ENCODE measurements around the gene COG5. TPM values are rescaled to one million over a fixed set of nuclear protein-coding genes. Genes with fewer than 3 reads are reported as not detected.

Gene COG5
- total and polyA plus RNA-seq, 2 of the 8 experiments (the other 6 are each of a cell fraction or from before 2014, with no cell fraction given) = 10.5 to 28.1 TPM

DNA sequence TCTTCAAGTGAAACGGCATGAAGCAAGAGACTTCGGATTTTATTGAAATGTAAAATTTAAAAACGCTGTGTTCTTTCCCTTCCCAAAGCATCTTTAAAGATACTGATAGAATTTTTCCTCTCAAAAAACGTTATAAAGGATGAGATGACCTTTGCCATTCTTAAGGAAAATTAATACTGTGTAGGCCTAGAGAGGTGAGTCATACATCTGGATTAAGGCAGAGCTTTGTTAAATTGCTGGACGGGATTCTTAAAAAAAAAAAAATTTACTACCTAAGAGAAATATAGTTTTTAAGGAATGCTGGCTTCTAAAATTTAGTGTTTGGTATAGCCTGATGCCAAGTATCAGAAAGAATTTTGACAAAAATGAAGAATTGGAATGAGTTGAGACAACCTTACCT, 401.2 kb downstream of the COG5 start (continued):
- no peak for TF ChIP-seq POLR2AphosphoS5 (IDR thresholded peaks at IDR 0.05; ENCODE audit: low read depth, low read length)
